GM12878 (cell line): Measurements from ENCODE around the gene GRB10.

Source experiments
- CREB1 ChIP-seq: IDR thresholded peaks from 2 replicates; pipeline ENCODE4 v1.6.1; 2012; ENCODE audit warnings: low read depth, mild to moderate bottlenecking, inconsistent platforms
- CTCF ChIP-seq, 3 experiments: IDR thresholded peaks in 2 of 3; conservative IDR thresholded peaks in 1 of 3; 2 replicates each; pipeline ENCODE4 v1.5.1; 2011; ENCODE audit warnings: low read depth in 3 of 3, low read length in 3 of 3, mild to moderate bottlenecking in 3 of 3, control low read depth in 2 of 3, moderate library complexity in 2 of 3, inconsistent platforms in 1 of 3, mixed read lengths in 1 of 3; ENCODE audit not compliant: control insufficient read depth in 2 of 3, insufficient read depth in 1 of 3; ENCODE audit errors: extremely low read depth in 1 of 3
- EZH2 ChIP-seq: IDR thresholded peaks from 2 replicates; pipeline ENCODE4 v1.6.1; 2012; ENCODE audit warnings: low read depth, mild to moderate bottlenecking, control low read depth, inconsistent platforms, low read length, borderline replicate concordance; ENCODE audit not compliant: control insufficient read depth
- MAX ChIP-seq: IDR thresholded peaks from 2 replicates; pipeline ENCODE4 v1.6.1; 2012; ENCODE audit warnings: low read depth, low read length, improper control_type of control experiment
- MXI1 ChIP-seq: fragments of 150-350 bp; IDR thresholded peaks from 2 replicates; pipeline ENCODE4 v1.6.1; 2011; ENCODE audit warnings: low read depth, mild to moderate bottlenecking, inconsistent platforms, low read length, improper control_type of control experiment
- MYC ChIP-seq: IDR thresholded peaks from 2 replicates; pipeline ENCODE4 v1.6.1; 2011; ENCODE audit warnings: mild to moderate bottlenecking, low read length, moderate library complexity, inconsistent platforms; ENCODE audit not compliant: insufficient read depth, insufficient replicate concordance, insufficient read length, severe bottlenecking
- NKRF ChIP-seq: fragments of 450-650 bp; conservative IDR thresholded peaks from 2 replicates; pipeline ENCODE4 v1.6.1; 2017; ENCODE audit warnings: mild to moderate bottlenecking, moderate library complexity
- NR2C2 ChIP-seq: IDR thresholded peaks from 2 replicates; pipeline ENCODE4 v1.6.1; 2011; ENCODE audit warnings: borderline replicate concordance, low read depth; ENCODE audit not compliant: control insufficient read depth, insufficient read length
- POLR2AphosphoS5 ChIP-seq: IDR thresholded peaks from 2 replicates; pipeline ENCODE4 v1.6.1; 2011; ENCODE audit warnings: mild to moderate bottlenecking, low read length, inconsistent platforms
- SIN3A ChIP-seq: IDR thresholded peaks from 2 replicates; pipeline ENCODE4 v1.6.1; 2012; ENCODE audit warnings: low read depth, low read length, improper control_type of control experiment
- SP1 ChIP-seq: IDR thresholded peaks from one replicate; pipeline ENCODE4 v1.6.1; 2011; ENCODE audit warnings: low read depth, low read length
- SREBF2 ChIP-seq: IDR thresholded peaks from 2 replicates; pipeline ENCODE4 v1.6.1; 2012; ENCODE audit warnings: mild to moderate bottlenecking, low read length
- ZNF207 ChIP-seq: fragments of 450-650 bp; IDR thresholded peaks from 2 replicates; pipeline ENCODE4 v1.6.1; 2014; ENCODE audit warnings: antibody characterized with exemption, mild to moderate bottlenecking, borderline replicate concordance

DNA sequence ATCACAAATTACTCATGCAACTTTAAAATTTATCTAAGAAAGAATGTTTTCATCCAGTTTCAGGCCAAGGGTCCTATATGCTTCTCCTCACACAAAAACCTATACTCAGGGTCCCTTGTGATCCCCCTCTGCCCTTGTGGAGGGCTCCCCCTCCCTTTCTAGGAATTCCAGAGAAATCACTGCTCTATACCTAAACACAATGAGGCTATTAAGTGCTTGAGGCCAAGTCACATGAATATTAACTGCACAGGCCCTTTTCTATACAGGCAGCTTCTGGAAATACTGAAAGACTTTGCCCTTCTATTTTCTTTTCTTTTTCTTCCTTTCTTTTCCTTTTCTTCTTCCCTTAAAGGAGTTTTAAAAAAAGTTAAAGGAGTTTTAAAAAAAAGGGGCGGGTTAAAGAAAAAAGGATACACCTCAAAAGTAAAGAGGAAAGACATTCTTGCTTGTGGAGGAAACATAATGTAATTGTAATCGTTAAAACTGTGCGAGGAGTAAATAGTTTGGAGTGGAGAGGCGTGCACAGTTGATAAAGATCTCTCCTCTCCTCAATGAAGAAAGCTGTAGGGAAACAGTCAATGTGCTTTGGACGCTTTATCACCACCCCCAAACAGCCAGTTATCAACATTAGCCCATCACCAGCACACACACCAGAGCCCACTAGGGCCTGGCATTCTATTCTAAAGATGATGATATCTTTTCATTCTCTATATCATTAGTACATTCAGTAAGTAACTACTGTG is 16.4 kb downstream of the GRB10 start:
- TF ChIP-seq SREBF2: no peak
- no peak for TF ChIP-seq POLR2AphosphoS5
- TF ChIP-seq NR2C2: no peak
- TF ChIP-seq CTCF (IDR thresholded peaks at IDR 0.05 in 2 of 3, conservative IDR thresholded peaks at IDR 0.05 in 1 of 3; ENCODE audit: control insufficient read depth in 2 of 3, extremely low read depth in 1 of 3, insufficient read depth in 1 of 3, low read depth in 3 of 3, low read length in 3 of 3): no peak
- TF ChIP-seq MXI1: no peak
- no peak for TF ChIP-seq NKRF
- TF ChIP-seq MYC: no peak
- no peak for TF ChIP-seq SP1
- no peak for TF ChIP-seq MAX
- TF ChIP-seq CREB1: no peak
- no peak for TF ChIP-seq EZH2
- TF ChIP-seq ZNF207: no peak
- no peak for TF ChIP-seq SIN3A
